Ovary (tissue), 9 donors: ENCODE results near the gene IFIT2. TPM values are rescaled to one million over a fixed set of nuclear protein-coding genes. Genes with fewer than 3 reads are reported as not detected.
"Not testable (repeated sequence)": the region's sequence is repeated elsewhere in the genome, so short reads cannot be mapped to it uniquely, and the experiment has no call there.

Experiments
- DNase-seq, 5 donors: peaks; one replicate each; pipeline ENCODE4 v3.0.0-alpha.2; 2019 to 2020
- H3K27ac ChIP-seq, 2 donors: fragments of 200-600 bp; one replicate each; pipeline versions ENCODE4 v1.5.1 to v1.8.0; 2019 to 2022
- H3K27me3 ChIP-seq: fragments of 200-600 bp; one replicate; pipeline ENCODE4 v1.8.0; 2022
- H3K36me3 ChIP-seq: fragments of 200-600 bp; sonication (generic); one replicate; pipeline ENCODE4 v1.5.1; 2019
- H3K4me1 ChIP-seq: one replicate; pipeline ENCODE4 v1.8.1; 2013; ENCODE audit warnings: mild to moderate bottlenecking, moderate library complexity; ENCODE audit not compliant: insufficient read depth
- H3K4me3 ChIP-seq: fragments of 200-600 bp; sonication (generic); one replicate; pipeline ENCODE4 v1.5.1; 2017
- H3K9me3 ChIP-seq, 2 donors: fragments of 200-600 bp in 1 of 2; sonication (generic) in 1 of 2; one replicate each; pipeline versions ENCODE4 v1.5.1 to v1.8.1; 2013 to 2019; ENCODE audit warnings: mild to moderate bottlenecking in 1 of 2, moderate library complexity in 1 of 2
- CTCF ChIP-seq, 3 donors: fragments of 450-650 bp in 2 of 3; fragments of 200-600 bp in 1 of 3; IDR thresholded peaks; one replicate each; pipeline versions ENCODE4 v1.5.1 to v1.8.0; 2016 to 2022; ENCODE audit warnings: antibody characterized with exemption in 3 of 3, mild to moderate bottlenecking in 1 of 3
- EP300 ChIP-seq: sonication (generic); formaldehyde crosslinking; IDR thresholded peaks from one replicate; pipeline ENCODE4 v1.6.1; 2017; ENCODE audit warnings: antibody characterized with exemption
- POLR2A ChIP-seq: fragments of 450-650 bp; IDR thresholded peaks from one replicate; pipeline ENCODE4 v1.6.1; 2017; ENCODE audit warnings: antibody characterized with exemption, mild to moderate bottlenecking, moderate library complexity
- WGBS, 3 donors: extraction: QIAGEN DNeasy Blood & Tissue Kit in 1 of 3; methylation state at CpG; one replicate each; pipeline versions ENCODE4 v1.1.5 to v1.1.7; 2013 to 2017; 5-methylcytosine and 5-hydroxymethylcytosine counted together
- intact Hi-C, 4 donors: fragments of 100-400 bp; cut with DNase I; formaldehyde crosslinking; loops; one replicate each; pipeline versions ENCODE4 v1.11.0 to v1.15.1; 2022 to 2023
- polyA plus RNA-seq, 2 donors: library from polyadenylated mRNA; stranded (reverse); fragments of 200-250 nt in 1 of 2; fragments of 350-450 nt in 1 of 2; fragmentation: Illumina TruSeq in 1 of 2; extraction: RNeasy Lipid Tissue Mini Kit (QIAGEN cat#74804) in 1 of 2; gene quantifications; one replicate each; pipeline ENCODE4 v1.2.3, GENCODE V29; 2013 to 2014
- total RNA-seq, 7 donors: library from RNA; depleted of rRNA in 2 of 7; stranded (reverse); fragments of >200 nt in 2 of 7; fragmentation: NEBNext Ultra II Directional in 3 of 7; extraction: Animal tissue kit (Norgen Biotek cat#: 25700) in 3 of 7; gene quantifications; one replicate each; pipeline versions ENCODE4 v1.1.0 to v1.2.4, GENCODE V29; 2016 to 2023
- donor health status: DM: no; HTN: no; CAD: no; lungs with moderate emphysema.
- donor health status: DM: no; HTN: no; CAD: no.
- donor health status: Bipolar disorder and iron deficiency.
- donor health status: DM: yes; HTN: yes; CAD: no.
- donor health status: DM: no; HTN: no; CAD: no.
- donor health status: DM: yes; HTN: yes; CAD: no.

The IFIT2 gene
- total and polyA plus RNA-seq, 9 donors, result 2.1 to 21.3 (median 6.2) TPM

GRCh38 chr10:89314676-89315075, 12.8 kb downstream of the IFIT2 start:
- no peak for DNase-seq
- intact Hi-C loops, result no loop called here

GRCh38 chr10:89318047-89318446, 16.2 kb downstream of the IFIT2 start:
- H3K4me1 ChIP-seq, H3K4me3 ChIP-seq, DNase-seq, H3K27me3 ChIP-seq, H3K36me3 ChIP-seq, intact Hi-C loops, H3K9me3 ChIP-seq, H3K27ac ChIP-seq: not testable (repeated sequence)
- 92 to 96% (median 95%) methylated on average over 4 of the region's 4 CpGs for WGBS, 3 donors

More at GRCh38 chr10:89314676-89315075, 12.8 kb downstream of the IFIT2 start:
- Histone ChIP-seq H3K4me3 (no peak overlapping the region), H3K36me3 (no peaks in the 10 kb centered on the region), H3K27me3 (no peaks in the 10 kb centered on the region), H3K9me3 (no peaks in the 10 kb centered on the region), H3K27ac (no peak overlapping the region), H3K4me1 (no peaks in the 10 kb centered on the region)
- TF ChIP-seq EP300, result no peak
- TF ChIP-seq POLR2A, result no peak
- TF ChIP-seq CTCF (IDR thresholded peaks at IDR 0.05), result no peak

DNA sequence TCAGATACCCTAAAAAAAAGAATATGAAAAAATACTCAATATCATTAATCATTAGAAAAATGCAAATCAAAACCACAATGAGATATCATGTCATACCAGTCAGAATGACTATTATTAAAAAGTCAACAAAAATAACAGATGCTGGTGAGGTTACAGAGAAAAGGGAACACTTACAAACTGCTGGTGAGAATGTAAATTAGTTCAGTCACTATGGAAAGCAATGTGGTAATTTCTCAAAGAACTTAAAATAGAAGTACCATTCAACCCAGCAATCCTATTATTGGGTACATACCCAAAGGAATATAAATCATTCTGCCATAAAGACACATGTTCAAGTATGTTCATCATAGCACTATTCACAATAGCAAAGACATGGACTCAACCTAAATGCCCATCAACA, 23.2 kb downstream of the IFIT2 start:
- H3K27ac ChIP-seq, H3K4me1 ChIP-seq, H3K36me3 ChIP-seq, intact Hi-C loops, DNase-seq, H3K27me3 ChIP-seq, H3K4me3 ChIP-seq, H3K9me3 ChIP-seq: not testable (repeated sequence)

- DNase-seq, H3K27ac ChIP-seq, H3K4me3 ChIP-seq, intact Hi-C loops, H3K9me3 ChIP-seq, H3K36me3 ChIP-seq, H3K27me3 ChIP-seq: not testable (repeated sequence)
- 37 to 44% (median 44%) methylated on average over 2 of the region's 2 CpGs for WGBS, 3 donors
- peaks cover 14% of the 10 kb centered on the region for H3K4me1 ChIP-seq
Observed at GRCh38 chr10:89325856-89326255, 24.0 kb downstream of the IFIT2 start.

DNA sequence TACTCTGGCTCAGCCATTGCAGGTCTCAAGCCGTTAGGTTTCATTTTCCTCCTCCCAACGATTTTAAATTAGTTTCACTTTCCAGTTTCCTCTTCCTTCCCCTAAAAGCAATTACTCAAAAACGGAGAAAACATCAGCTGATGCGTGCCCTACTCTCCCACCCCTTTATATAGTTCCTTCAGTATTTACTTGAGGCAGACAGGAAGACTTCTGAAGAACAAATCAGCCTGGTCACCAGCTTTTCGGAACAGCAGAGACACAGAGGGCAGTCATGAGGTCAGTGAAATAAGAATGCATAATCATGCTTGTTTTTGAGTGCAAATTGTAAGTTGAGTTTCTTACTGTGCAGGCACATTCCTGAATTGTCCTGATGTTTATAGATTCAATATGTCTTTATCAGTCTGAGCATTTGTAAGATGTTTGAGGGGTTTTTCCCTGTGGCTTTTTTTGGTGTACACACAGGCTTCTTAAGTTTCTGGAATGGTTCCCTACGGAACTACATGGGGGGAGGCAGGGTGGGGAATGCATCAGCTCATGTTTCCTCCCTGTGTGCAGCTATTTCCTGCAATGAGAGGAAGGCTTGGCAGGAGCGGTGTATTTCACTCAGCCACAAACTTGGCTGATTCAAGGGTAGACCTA, 26.1 kb downstream of the IFIT2 start, which contains the start of gene IFIT3:
Gene IFIT3 (plus strand): TSS at position 195 of the 639 bp plus-strand sequence. CDS start 77 bp downstream, at position 272.
- Histone ChIP-seq H3K27me3 (no peaks in the 10 kb centered on the region), H3K4me1 (peaks cover 16% of the 10 kb centered on the region), H3K9me3 (no peaks in the 10 kb centered on the region), H3K27ac (peak within 1 kb of the TSS in 1 of 2 donors; percentile 84), H3K36me3 (no peaks in the 10 kb centered on the region), H3K4me3 (peak within 1 kb of the TSS; percentile 42)
- intact Hi-C loops, result no loop called here
- peak; percentile 47 to 70 (median 59) for DNase-seq
- no peak for TF ChIP-seq CTCF (IDR thresholded peaks at IDR 0.05)
- TF ChIP-seq EP300, result no peak
- TF ChIP-seq POLR2A, result no peak
- WGBS, 3 donors, result 0 to 1% (median 1%) methylated on average over 7 of the region's 7 CpGs

- H3K27me3 ChIP-seq, result no peaks in the 10 kb centered on the region
- peak overlapping the region in 1 of 2 donors; percentile 84 for H3K27ac ChIP-seq
- H3K4me1 ChIP-seq, result peaks cover 26% of the 10 kb centered on the region
- intact Hi-C loops, result no loop called here
- H3K9me3 ChIP-seq, result no peaks in the 10 kb centered on the region
- H3K36me3 ChIP-seq, result no peaks in the 10 kb centered on the region
- 65 to 84% (median 81%) methylated on average over 2 of the region's 2 CpGs for WGBS, 3 donors
- DNase-seq, result no peak
- TF ChIP-seq POLR2A (no peak), EP300 (no peak), CTCF (IDR thresholded peaks at IDR 0.05) (no peak)
- H3K4me3 ChIP-seq, result no peak overlapping the region
Observed at GRCh38 chr10:89329151-89329550, 27.3 kb downstream of the IFIT2 start.

- H3K27me3 ChIP-seq, H3K27ac ChIP-seq, intact Hi-C loops, H3K4me3 ChIP-seq, H3K36me3 ChIP-seq, DNase-seq, H3K9me3 ChIP-seq: not testable (repeated sequence)
- H3K4me1 ChIP-seq, result peaks cover 28% of the 10 kb centered on the region
- WGBS, 3 donors, result 57 to 79% (median 68%) methylated on average over 3 of the region's 3 CpGs
Observed at GRCh38 chr10:89330014-89330413, 28.2 kb downstream of the IFIT2 start.
